HEK293 (cell line): ENCODE results near the gene SUPT3H.

Experiments
- CTCF ChIA-PET: fragments of 350-600 bp; formaldehyde crosslinking; extraction: SDS; loops from one replicate; lab custom pipeline; 2021; ENCODE audit warnings: antibody characterized with exemption; lab: Yijun Ruan, JAX
- POLR2A ChIA-PET: fragments of 300-600 bp; formaldehyde crosslinking; extraction: SDS; loops from one replicate; lab custom pipeline; 2020; ENCODE audit warnings: antibody characterized with exemption, inconsistent platforms; lab: Yijun Ruan, JAX
- H3K27ac ChIP-seq: fragments of 200-500 bp; sonication (Bioruptor generic); 2 replicates; pipeline ENCODE4 v1.5.1; 2014; ENCODE audit warnings: low read depth, low read length, control low read depth, inconsistent platforms; ENCODE audit errors: extremely low read depth
- H3K36me3 ChIP-seq, 2 experiments: fragments of 200-500 bp in 1 of 2; sonication (Bioruptor generic) in 1 of 2; 1 replicate in 1 of 2; 2 replicates in 1 of 2; pipeline ENCODE4 v1.5.1; 2014 to 2017; ENCODE audit warnings: inconsistent platforms in 2 of 2, low read length in 2 of 2; ENCODE audit not compliant: control insufficient read depth in 2 of 2, insufficient read depth in 1 of 2
- H3K4me1 ChIP-seq: fragments of 200-500 bp; sonication (Bioruptor generic); 2 replicates; pipeline ENCODE4 v1.5.1; 2014; ENCODE audit warnings: mild to moderate bottlenecking, low read length, inconsistent platforms; ENCODE audit not compliant: control insufficient read depth, insufficient read depth
- H3K4me3 ChIP-seq: 2 replicates; pipeline ENCODE4 v1.5.1; 2011; ENCODE audit warnings: low read depth, mild to moderate bottlenecking, control low read depth, low read length, moderate library complexity
- H3K9me3 ChIP-seq: fragments of 200-500 bp; sonication (Bioruptor generic); 2 replicates; pipeline ENCODE4 v1.5.1; 2014; ENCODE audit warnings: low read depth, low read length, inconsistent platforms; ENCODE audit not compliant: control insufficient read depth, insufficient read depth
- BCL6B ChIP-seq: fragments of 450-650 bp; formaldehyde crosslinking; IDR thresholded peaks from 2 replicates; pipeline ENCODE4 v1.5.1; 2017; ENCODE audit warnings: missing biosample characterization, missing genetic modification characterization
- OSR2 ChIP-seq: fragments of 450-650 bp; formaldehyde crosslinking; IDR thresholded peaks from 2 replicates; pipeline ENCODE4 v1.5.1; 2016; ENCODE audit warnings: missing biosample characterization, missing genetic modification characterization
- SETDB1 ChIP-seq: IDR thresholded peaks from one replicate; pipeline ENCODE4 v1.6.1; 2017; ENCODE audit warnings: mild to moderate bottlenecking, low read length, moderate library complexity, mixed read lengths; ENCODE audit not compliant: insufficient read length
- ZBTB21 ChIP-seq: fragments of 450-650 bp; formaldehyde crosslinking; IDR thresholded peaks from 2 replicates; pipeline ENCODE4 v1.5.1; 2017; ENCODE audit warnings: missing biosample characterization, missing genetic modification characterization
- ZBTB7A ChIP-seq: fragments of 450-650 bp; formaldehyde crosslinking; IDR thresholded peaks from 2 replicates; pipeline ENCODE4 v1.5.1; 2016; ENCODE audit warnings: low read depth, missing biosample characterization, missing genetic modification characterization
- ZFP69B ChIP-seq: fragments of 450-650 bp; formaldehyde crosslinking; IDR thresholded peaks from 2 replicates; pipeline ENCODE4 v1.5.1; 2016; ENCODE audit warnings: missing biosample characterization, missing genetic modification characterization
- ZIC2 ChIP-seq: fragments of 450-650 bp; formaldehyde crosslinking; IDR thresholded peaks from 2 replicates; pipeline ENCODE4 v1.5.1; 2016; ENCODE audit warnings: missing biosample characterization, missing genetic modification characterization
- ZNF155 ChIP-seq: fragments of 450-650 bp; formaldehyde crosslinking; IDR thresholded peaks from 2 replicates; pipeline ENCODE4 v1.5.1; 2016; ENCODE audit warnings: missing biosample characterization, missing genetic modification characterization
- ZNF202 ChIP-seq: fragments of 450-650 bp; formaldehyde crosslinking; IDR thresholded peaks from 2 replicates; pipeline ENCODE4 v1.5.1; 2016; ENCODE audit warnings: missing biosample characterization, missing genetic modification characterization, borderline replicate concordance
- ZNF24 ChIP-seq: fragments of 450-650 bp; formaldehyde crosslinking; IDR thresholded peaks from 2 replicates; pipeline ENCODE4 v1.5.1; 2016; ENCODE audit warnings: missing biosample characterization, missing genetic modification characterization
- ZNF658 ChIP-seq: fragments of 450-650 bp; formaldehyde crosslinking; IDR thresholded peaks from 2 replicates; pipeline ENCODE4; 2016; ENCODE audit warnings: missing biosample characterization, missing genetic modification characterization
- ZNF692 ChIP-seq: fragments of 450-650 bp; formaldehyde crosslinking; IDR thresholded peaks from 2 replicates; pipeline ENCODE4 v1.5.1; 2016; ENCODE audit warnings: missing biosample characterization, missing genetic modification characterization
- ZSCAN23 ChIP-seq: fragments of 450-650 bp; formaldehyde crosslinking; IDR thresholded peaks from 2 replicates; pipeline ENCODE4 v1.5.1; 2016; ENCODE audit warnings: missing biosample characterization, missing genetic modification characterization
- ZSCAN4 ChIP-seq: fragments of 450-650 bp; formaldehyde crosslinking; IDR thresholded peaks from 2 replicates; pipeline ENCODE4 v1.5.1; 2017; ENCODE audit warnings: missing biosample characterization, missing genetic modification characterization
- TF ChIP-seq, protein P1 (sequence below): IDR thresholded peaks from 2 replicates; pipeline ENCODE4 v1.6.1; 2011; ENCODE audit warnings: mild to moderate bottlenecking, low read depth, low read length, borderline replicate concordance

Gene SUPT3H

GRCh38 chr6:45126033-45126432, 251.7 kb downstream of the SUPT3H start:
- ChIA-PET CTCF (interaction anchor here (0.6 to 0.7 kb wide), 2 partner anchors 491 to 692 kb away, joined by 3 to 4 read pairs; no protein-coding TSS in a partner anchor), POLR2A (no interaction called here)
- Histone ChIP-seq H3K27ac (no peak overlapping the region), H3K36me3 (no peaks in the 10 kb centered on the region), H3K9me3 (no peaks in the 10 kb centered on the region), H3K4me1 (no peaks in the 10 kb centered on the region), H3K4me3 (no peak overlapping the region)
- no peak for TF ChIP-seq SETDB1
- peak; percentile 76; the same call in 1 of the 2 replicates for TF ChIP-seq ZNF692 (tag by site-specific recombination)
- TF ChIP-seq ZFP69B (tag by site-specific recombination) = peak; percentile 68; the same call in 1 of the 2 replicates
- no peak for TF ChIP-seq ZNF155 (tag by site-specific recombination)

GRCh38 chr6:45123023-45123422, 254.7 kb downstream of the SUPT3H start:
- CTCF ChIA-PET = interaction anchor here (1.1 to 1.4 kb wide), 3 partner anchors 14 to 493 kb away, joined by 3 read pairs; no protein-coding TSS in a partner anchor

DNA sequence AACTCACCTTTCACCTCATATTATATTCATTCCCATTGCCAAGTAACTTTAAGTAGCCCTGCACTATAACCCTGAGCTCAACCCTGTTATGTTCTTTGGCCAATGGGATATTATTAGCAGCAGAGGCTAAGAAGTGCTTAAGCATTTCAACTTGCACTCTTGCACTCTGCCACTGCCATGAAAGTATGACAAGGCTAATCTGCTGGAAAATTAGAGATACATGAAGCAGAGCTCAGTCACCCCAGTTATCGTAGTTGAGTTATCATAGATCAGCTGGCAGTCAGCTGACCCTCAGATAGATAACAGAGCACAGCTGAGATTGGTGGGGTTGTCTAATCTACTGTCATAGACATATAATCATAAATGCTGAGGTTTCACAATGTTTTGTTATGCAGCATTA, 259.0 kb downstream of the SUPT3H start:
- no peak for TF ChIP-seq ZBTB7A (tag by site-specific recombination)
- no peak for TF ChIP-seq OSR2 (tag by site-specific recombination)
- no peak for TF ChIP-seq ZNF24 (tag by site-specific recombination)
- TF ChIP-seq BCL6B (tag by site-specific recombination) = no peak
- TF ChIP-seq ZSCAN4 = no peak
- no peak for TF ChIP-seq ZNF202
- TF ChIP-seq ZNF658 (tag by site-specific recombination) = no peak
- no peak for TF ChIP-seq ZSCAN23 (tag by site-specific recombination)
- Histone ChIP-seq H3K9me3 (no peaks in the 10 kb centered on the region), H3K4me3 (no peak overlapping the region), H3K4me1 (peaks cover 7% of the 10 kb centered on the region; the same call in 1 of the 2 replicates), H3K27ac (no peak overlapping the region), H3K36me3 (no peaks in the 10 kb centered on the region)
- POLR2A ChIA-PET = no interaction called here
- CTCF ChIA-PET = interaction anchor here (1.5 kb wide), 1 partner anchor 463 kb away, joined by 3 read pairs; no protein-coding TSS in a partner anchor

More at GRCh38 chr6:45123023-45123422, 254.7 kb downstream of the SUPT3H start:
- Histone ChIP-seq H3K36me3 (no peaks in the 10 kb centered on the region), H3K9me3 (no peaks in the 10 kb centered on the region), H3K4me3 (no peak overlapping the region), H3K27ac (no peak overlapping the region), H3K4me1 (no peaks in the 10 kb centered on the region)
- POLR2A ChIA-PET = no interaction called here
- TF ChIP-seq ZBTB21 = no peak
- TF ChIP-seq, protein P1, sequence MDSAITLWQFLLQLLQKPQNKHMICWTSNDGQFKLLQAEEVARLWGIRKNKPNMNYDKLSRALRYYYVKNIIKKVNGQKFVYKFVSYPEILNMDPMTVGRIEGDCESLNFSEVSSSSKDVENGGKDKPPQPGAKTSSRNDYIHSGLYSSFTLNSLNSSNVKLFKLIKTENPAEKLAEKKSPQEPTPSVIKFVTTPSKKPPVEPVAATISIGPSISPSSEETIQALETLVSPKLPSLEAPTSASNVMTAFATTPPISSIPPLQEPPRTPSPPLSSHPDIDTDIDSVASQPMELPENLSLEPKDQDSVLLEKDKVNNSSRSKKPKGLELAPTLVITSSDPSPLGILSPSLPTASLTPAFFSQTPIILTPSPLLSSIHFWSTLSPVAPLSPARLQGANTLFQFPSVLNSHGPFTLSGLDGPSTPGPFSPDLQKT = no peak
- no peak for TF ChIP-seq ZIC2 (tag by site-specific recombination)
- TF ChIP-seq, all 188 proteins: peak for 0
